GM23248 (cell line): Measurements from ENCODE around the gene FAM177A1.

Experiments
- EZH2 ChIP-seq: fragments of 200-600 bp; sonication (generic); IDR thresholded peaks from 2 replicates; pipeline ENCODE4 v1.6.1; 2018; ENCODE audit warnings: antibody characterized with exemption, mild to moderate bottlenecking; ENCODE audit not compliant: insufficient read depth, poor library complexity, severe bottlenecking
- EZH2phosphoT487 ChIP-seq: fragments of 200-600 bp; sonication (generic); IDR thresholded peaks from 2 replicates; pipeline ENCODE4 v1.6.1; 2018; ENCODE audit warnings: antibody characterized with exemption, moderate library complexity, mild to moderate bottlenecking, low read depth; ENCODE audit not compliant: insufficient read depth

DNA sequence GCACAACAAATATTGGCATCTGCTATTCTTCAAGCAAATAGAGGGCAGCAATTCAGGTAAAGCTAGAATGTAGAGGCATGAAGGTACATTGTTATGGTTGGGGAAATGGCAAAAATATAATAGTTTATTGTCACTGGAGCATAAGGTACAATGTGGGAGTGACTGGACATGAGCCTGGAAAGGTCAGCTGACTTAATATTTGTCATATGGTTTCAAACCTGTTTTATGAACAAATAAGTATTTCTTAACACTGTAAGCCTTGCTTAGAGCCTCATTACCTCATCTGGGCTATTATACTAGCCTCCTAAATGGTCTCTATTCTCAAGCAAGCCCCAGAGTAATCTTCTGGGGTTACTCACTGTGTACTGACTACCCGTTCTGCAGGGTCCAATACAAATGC is 33.7 kb downstream of the FAM177A1 start:
- no peak for TF ChIP-seq EZH2
- no peak for TF ChIP-seq EZH2phosphoT487
